Stimulated activated CD4-positive, alpha-beta T cell treated with anti-CD3 and anti-CD28 coated beads, Interleukin-1b, Interleukin-23, amount 100 ng/mL, for 4 hours (primary cell): ENCODE measurements around the gene COTL1.

Experiments used
- DNase-seq, 2 donors: peaks; one replicate each; pipeline ENCODE4 v3.0.0-alpha.2; 2020; ENCODE audit warnings: low read depth in 2 of 2

The COTL1 gene

GRCh38 chr16:84617791-84618580 lies at the start of gene COTL1:
Gene COTL1, minus strand, starts transcription at chr16:84618078. Its CDS starts 164 bp downstream, at chr16:84617914.
- peak; percentile 97 for DNase-seq

- no peak for DNase-seq
These were observed 48.0 kb upstream of the COTL1 start for GRCh38 chr16:84665843-84666242.

- DNase-seq: no peak
These were observed 47.5 kb upstream of the COTL1 start for GRCh38 chr16:84665359-84665758.

- DNase-seq: no peak
These were observed 45.7 kb upstream of the COTL1 start for GRCh38 chr16:84663433-84664101.

- DNase-seq: no peak
These were observed 44.6 kb upstream of the COTL1 start for GRCh38 chr16:84662471-84662870.

- no peak for DNase-seq
These were observed 43.7 kb upstream of the COTL1 start for GRCh38 chr16:84661418-84662060.

- DNase-seq: no peak
These were observed 43.1 kb upstream of the COTL1 start for GRCh38 chr16:84660973-84661372.

GRCh38 chr16:84659656-84660300 lies 41.9 kb upstream of the COTL1 start:
- no peak for DNase-seq

GRCh38 chr16:84658690-84659089 lies 40.8 kb upstream of the COTL1 start:
- no peak for DNase-seq

GRCh38 chr16:84657229-84657837 lies 39.5 kb upstream of the COTL1 start:
- DNase-seq: no peak

GRCh38 chr16:84656649-84657048 lies 38.8 kb upstream of the COTL1 start:
- no peak for DNase-seq

- no peak for DNase-seq
These were observed 37.1 kb upstream of the COTL1 start for GRCh38 chr16:84654998-84655397.

GRCh38 chr16:84654238-84654637 lies 36.4 kb upstream of the COTL1 start:
- no peak for DNase-seq

- no peak for DNase-seq
These were observed 34.7 kb upstream of the COTL1 start for GRCh38 chr16:84652566-84652965.

GRCh38 chr16:84650062-84650991 lies 32.4 kb upstream of the COTL1 start:
- DNase-seq: no peak

GRCh38 chr16:84649511-84649861 lies 31.6 kb upstream of the COTL1 start:
- DNase-seq: no peak

- peak; percentile 21 to 46 for DNase-seq
These were observed 31.0 kb upstream of the COTL1 start for GRCh38 chr16:84648595-84649510.

GRCh38 chr16:84647828-84648594 lies 30.1 kb upstream of the COTL1 start, which contains the start of gene KLHL36:
Gene KLHL36, plus strand, starts transcription at chr16:84648511. Its CDS starts 2,357 bp downstream, at chr16:84650868.
- peak; percentile 62 to 72 for DNase-seq

- no peak for DNase-seq
These were observed 25.8 kb upstream of the COTL1 start for GRCh38 chr16:84643674-84644073.
